Activated CD8-positive, alpha-beta memory T cell treated with anti-CD3 and anti-CD28 coated beads, Interleukin-2, amount 10 ng/mL, durations not matched to agents 7 days and 5 days (primary cell): Measurements from ENCODE around the gene TEDC1. TPM values are rescaled to one million over a fixed set of nuclear protein-coding genes. Genes with fewer than 3 reads are reported as not detected.

ENCODE experiments used
- ATAC-seq: fragments of 150-1000 bp; cut with Tn5 transposase; one replicate; pipeline ENCODE4 v1.10.0; 2021; ENCODE audit warnings: moderate library complexity
- CTCF ChIA-PET: fragments of 350-600 bp; sonication (Branson Sonifier 250); formaldehyde crosslinking; loops from one replicate; lab custom pipeline; 2021; ENCODE audit warnings: antibody characterized with exemption; lab: Charles Lee
- DNase-seq: peaks from one replicate; pipeline ENCODE4 v3.0.0-alpha.2; 2020
- H3K27ac Mint-ChIP-seq: one replicate; pipeline ENCODE4 v1.8.0; 2021; ENCODE audit warnings: mild to moderate bottlenecking, mixed read lengths
- H3K27me3 Mint-ChIP-seq: one replicate; pipeline ENCODE4 v1.8.0; 2021; ENCODE audit warnings: mixed read lengths
- H3K36me3 Mint-ChIP-seq: one replicate; pipeline ENCODE4 v1.8.0; 2021; ENCODE audit warnings: mild to moderate bottlenecking, mixed read lengths
- H3K4me1 Mint-ChIP-seq: one replicate; pipeline ENCODE4 v1.8.0; 2021; ENCODE audit warnings: mixed read lengths
- H3K4me3 Mint-ChIP-seq: one replicate; pipeline ENCODE4 v1.8.0; 2021; ENCODE audit warnings: mild to moderate bottlenecking, moderate library complexity, mixed read lengths
- H3K9me3 Mint-ChIP-seq: one replicate; pipeline ENCODE4 v1.8.0; 2022; ENCODE audit warnings: low read depth, mixed read lengths
- total RNA-seq, 2 experiments: library from RNA; stranded (reverse); gene quantifications; one replicate each; pipeline ENCODE4 v1.2.3, GENCODE V29; 2021

TEDC1 gene
- total RNA-seq, 2 experiments from 2014 or later, result 40.6 to 56.8 TPM

DNA sequence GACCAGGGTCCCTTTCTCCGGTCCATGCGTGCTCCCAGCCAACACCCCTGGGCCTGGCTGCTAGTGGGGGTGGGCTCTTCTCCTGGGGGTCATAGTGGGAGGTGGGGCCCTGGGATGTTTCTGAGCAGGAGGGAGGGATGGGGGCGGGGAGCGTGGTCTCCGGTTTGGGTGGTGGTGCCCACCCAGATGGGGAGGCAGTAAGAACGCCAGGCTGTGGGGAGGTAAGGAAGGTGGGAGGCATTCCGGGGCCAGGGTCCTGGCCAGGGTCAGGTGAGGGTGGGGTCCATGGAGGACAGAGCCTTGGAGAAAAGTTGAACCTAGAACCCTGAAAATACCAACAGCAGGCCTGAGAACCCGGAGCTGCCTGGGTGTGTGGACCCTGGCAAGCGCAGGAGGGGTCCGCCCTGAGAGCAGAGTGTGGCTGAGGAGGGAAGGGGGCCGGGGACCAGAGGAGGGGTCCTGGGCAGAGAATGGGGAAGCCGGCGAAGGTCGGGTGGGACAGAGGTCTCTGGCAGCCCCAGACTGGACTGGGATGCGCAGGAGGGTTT, 10.8 kb upstream of the TEDC1 start:
- peaks cover 2% of the 10 kb centered on the region for H3K36me3 Mint-ChIP-seq
- H3K27ac Mint-ChIP-seq, result peak overlapping the region; percentile 24
- peaks cover 20% of the 10 kb centered on the region for H3K4me1 Mint-ChIP-seq
- ATAC-seq (no peak), DNase-seq (no peak)
- H3K9me3 Mint-ChIP-seq, result no peaks in the 10 kb centered on the region
- CTCF ChIA-PET, result interaction anchor here (0.6 to 3.4 kb wide), 25 partner anchors 8 to 728 kb away, joined by 3 to 150 read pairs (median 4); partner anchors contain the start of genes SIVA1, TEDC1 and TEX22
- H3K27me3 Mint-ChIP-seq, result peaks cover 32% of the 10 kb centered on the region
- no peak overlapping the region for H3K4me3 Mint-ChIP-seq

DNA sequence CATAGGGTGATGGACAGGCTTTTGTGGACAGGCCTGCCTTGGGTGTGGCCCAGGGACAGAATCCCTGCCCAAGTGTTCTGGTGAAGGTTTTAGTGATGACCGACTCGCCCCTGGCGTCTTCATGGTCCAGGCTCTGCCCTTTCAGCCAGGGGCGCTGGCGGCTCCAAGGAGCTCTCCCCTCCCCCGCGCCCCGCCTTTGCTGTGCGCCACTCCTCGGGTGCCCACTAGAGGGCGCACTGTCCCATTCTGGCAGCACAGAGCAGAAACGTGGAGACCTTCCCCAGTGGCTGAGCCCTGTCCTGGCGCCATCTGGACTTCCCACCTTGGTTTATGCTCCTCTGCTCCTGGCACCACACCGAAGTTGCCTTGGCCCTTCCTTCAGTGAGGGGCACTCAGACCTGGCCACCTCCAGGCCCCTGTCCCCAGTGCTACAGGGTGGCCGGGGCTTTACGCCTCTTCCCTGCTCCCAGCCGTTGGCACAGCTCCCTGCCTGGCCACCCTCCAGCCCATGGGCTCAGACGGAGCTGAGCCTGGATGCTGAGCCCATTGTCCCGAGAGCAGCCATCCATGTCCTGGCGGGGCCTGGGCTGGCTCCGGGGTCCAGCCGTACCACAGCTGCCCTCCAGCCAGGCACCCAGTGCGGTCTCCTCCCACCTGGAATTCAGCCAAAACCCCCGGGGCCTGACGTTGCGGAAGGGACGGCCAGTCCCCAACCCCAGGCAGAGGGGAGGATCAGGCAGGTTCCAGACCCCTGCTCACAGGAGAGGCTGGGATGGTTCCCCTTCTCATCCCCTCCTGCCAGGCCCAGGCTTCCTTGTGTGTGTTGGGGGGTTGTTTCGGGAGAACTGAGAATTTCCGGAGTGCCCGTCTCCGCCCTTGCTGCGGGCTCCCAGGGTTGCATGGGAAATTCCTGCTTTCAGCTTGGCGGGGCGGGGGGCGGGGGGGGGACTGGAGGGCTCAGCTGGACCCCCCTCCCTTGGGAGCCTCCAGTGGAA, 9.9 kb upstream of the TEDC1 start:
- H3K9me3 Mint-ChIP-seq, result no peaks in the 10 kb centered on the region
- ATAC-seq, result peak; percentile 60
- H3K36me3 Mint-ChIP-seq, result peaks cover 2% of the 10 kb centered on the region
- H3K27me3 Mint-ChIP-seq, result peaks cover 24% of the 10 kb centered on the region
- peaks cover 26% of the 10 kb centered on the region for H3K4me1 Mint-ChIP-seq
- CTCF ChIA-PET, result interaction anchor here (0.6 to 3.4 kb wide), 30 partner anchors 9 to 1074 kb away, joined by 3 to 150 read pairs (median 3); partner anchors contain the start of genes GPR132, SIVA1, TEDC1 and TEX22
- peak overlapping the region; percentile 47 for H3K4me3 Mint-ChIP-seq
- peak; percentile 92 for DNase-seq
- peak overlapping the region; percentile 95 for H3K27ac Mint-ChIP-seq

DNA sequence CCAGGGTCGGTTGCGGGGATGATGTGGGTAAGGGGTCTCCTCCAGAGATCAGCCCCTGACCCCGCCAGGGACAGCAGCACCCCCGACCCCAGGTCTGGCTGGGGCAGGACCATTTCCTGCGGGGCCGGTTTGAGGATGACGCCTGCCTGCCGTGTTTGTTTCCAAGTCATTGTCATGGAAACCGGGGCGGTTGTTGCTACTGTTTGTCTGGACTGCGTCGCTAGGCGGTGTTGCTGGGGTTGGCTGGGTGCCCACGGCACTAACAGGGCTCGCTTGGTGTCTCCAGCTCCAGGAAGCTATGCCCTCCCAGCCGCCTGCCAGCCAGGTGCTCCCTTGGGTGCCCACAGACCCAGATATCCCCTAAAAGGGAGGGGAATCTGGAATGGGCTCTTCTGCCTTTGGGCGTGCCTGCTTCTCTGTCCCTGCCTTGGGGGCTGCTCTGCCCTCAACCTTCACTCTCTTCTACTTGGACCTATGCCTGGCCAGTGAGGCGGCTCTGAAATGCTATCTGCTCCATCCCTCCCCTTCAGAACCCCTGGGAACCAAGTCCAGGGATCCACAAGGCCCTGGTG, 9.1 kb upstream of the TEDC1 start:
- Mint-ChIP-seq H3K9me3 (no peaks in the 10 kb centered on the region), H3K27me3 (peaks cover 17% of the 10 kb centered on the region), H3K4me3 (peak overlapping the region; percentile 51), H3K27ac (peak overlapping the region; percentile 95), H3K4me1 (peaks cover 29% of the 10 kb centered on the region), H3K36me3 (peaks cover 2% of the 10 kb centered on the region)
- CTCF ChIA-PET, result interaction anchor here (0.6 to 3.4 kb wide), 10 partner anchors 9 to 463 kb away, joined by 3 to 150 read pairs (median 6); partner anchors contain the start of genes GPR132, TEDC1 and TEX22
- peak; percentile 74 for ATAC-seq
- DNase-seq, result peak; percentile 98

DNA sequence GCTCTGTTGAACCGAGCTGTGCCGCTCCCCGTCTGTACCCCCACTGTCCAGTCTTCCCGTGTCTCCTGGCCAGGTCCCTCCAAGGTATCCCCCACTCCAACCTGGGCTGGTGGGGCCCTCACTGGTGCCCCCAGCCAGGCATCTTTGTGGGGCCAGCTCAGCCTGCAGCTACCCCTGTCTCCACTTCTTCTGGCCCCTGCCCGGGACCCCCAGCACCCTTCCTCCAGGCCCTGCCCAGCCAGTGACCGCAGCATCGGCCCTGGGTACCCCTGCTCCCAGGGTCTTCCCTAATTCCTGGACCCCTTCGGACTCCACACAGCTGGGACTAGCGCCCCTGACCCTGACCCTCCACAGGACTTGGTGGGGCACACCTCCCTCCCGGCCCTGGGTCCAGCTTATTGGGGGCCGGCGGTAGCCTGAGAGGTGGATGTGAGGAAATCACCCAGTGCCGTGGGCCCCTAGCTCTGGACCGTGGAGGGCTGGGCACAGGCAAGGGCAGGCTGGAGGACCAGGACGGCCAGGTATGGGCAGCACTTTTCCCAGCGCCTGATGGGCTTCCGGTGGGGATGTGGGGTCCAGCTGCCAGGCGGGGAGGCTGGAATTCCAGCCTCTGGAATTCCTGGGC, 8.4 kb upstream of the TEDC1 start:
- CTCF ChIA-PET, result interaction anchor here (1.0 to 3.4 kb wide), 5 partner anchors 8 to 463 kb away, joined by 4 to 150 read pairs (median 29); partner anchors contain the start of genes TEDC1 and TEX22
- ATAC-seq (no peak), DNase-seq (no peak)
- peak overlapping the region; percentile 95 for H3K27ac Mint-ChIP-seq
- no peaks in the 10 kb centered on the region for H3K36me3 Mint-ChIP-seq
- peaks cover 12% of the 10 kb centered on the region for H3K27me3 Mint-ChIP-seq
- no peak overlapping the region for H3K4me3 Mint-ChIP-seq
- no peaks in the 10 kb centered on the region for H3K9me3 Mint-ChIP-seq
- H3K4me1 Mint-ChIP-seq, result peaks cover 29% of the 10 kb centered on the region

DNA sequence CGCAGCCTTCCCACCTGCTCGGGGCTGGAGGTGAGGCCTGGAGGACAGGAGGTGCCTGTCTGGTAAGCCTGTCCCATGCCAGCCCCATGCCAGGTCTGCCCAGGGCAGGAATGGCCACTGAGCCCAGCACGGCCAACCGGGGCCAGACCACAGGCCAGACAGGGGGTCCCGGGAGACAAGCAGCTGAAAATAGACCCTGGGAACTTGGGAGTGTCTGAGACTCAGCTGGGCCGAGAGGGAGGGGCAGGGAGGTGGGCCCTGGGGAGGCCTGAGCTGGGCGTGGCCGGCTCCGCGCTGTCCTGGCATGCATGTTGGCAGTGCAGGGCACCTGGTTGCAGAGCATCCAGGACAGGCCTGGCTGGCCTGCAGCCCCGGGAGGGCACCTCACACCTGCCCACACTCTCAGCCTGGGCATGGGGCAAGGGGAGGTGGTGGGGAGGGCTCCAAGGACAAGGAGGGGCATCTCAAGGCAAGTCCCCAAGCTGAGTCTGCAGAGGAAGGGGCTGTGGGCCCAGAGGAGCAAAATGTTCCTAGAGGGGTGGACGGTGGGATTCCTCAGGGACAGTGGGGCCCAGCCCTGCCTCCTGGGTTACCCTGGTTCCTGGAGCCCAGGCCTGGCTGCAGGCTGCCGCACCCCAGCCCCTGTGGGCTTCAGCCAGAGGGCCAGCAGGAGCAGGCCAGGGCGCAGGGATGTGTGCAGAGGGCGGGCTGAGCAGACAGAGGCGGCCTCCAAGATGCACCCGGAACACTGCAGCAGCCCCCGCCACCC, 7.6 kb upstream of the TEDC1 start:
- no peak overlapping the region for H3K4me3 Mint-ChIP-seq
- H3K27me3 Mint-ChIP-seq, result peaks cover 12% of the 10 kb centered on the region
- peaks cover 30% of the 10 kb centered on the region for H3K4me1 Mint-ChIP-seq
- ATAC-seq (no peak), DNase-seq (no peak)
- CTCF ChIA-PET, result interaction anchor here (1.5 to 3.4 kb wide), 3 partner anchors 7 to 113 kb away, joined by 4 to 150 read pairs (median 42); partner anchors contain the start of gene TEDC1
- H3K27ac Mint-ChIP-seq, result no peak overlapping the region
- no peaks in the 10 kb centered on the region for H3K9me3 Mint-ChIP-seq
- no peaks in the 10 kb centered on the region for H3K36me3 Mint-ChIP-seq

DNA sequence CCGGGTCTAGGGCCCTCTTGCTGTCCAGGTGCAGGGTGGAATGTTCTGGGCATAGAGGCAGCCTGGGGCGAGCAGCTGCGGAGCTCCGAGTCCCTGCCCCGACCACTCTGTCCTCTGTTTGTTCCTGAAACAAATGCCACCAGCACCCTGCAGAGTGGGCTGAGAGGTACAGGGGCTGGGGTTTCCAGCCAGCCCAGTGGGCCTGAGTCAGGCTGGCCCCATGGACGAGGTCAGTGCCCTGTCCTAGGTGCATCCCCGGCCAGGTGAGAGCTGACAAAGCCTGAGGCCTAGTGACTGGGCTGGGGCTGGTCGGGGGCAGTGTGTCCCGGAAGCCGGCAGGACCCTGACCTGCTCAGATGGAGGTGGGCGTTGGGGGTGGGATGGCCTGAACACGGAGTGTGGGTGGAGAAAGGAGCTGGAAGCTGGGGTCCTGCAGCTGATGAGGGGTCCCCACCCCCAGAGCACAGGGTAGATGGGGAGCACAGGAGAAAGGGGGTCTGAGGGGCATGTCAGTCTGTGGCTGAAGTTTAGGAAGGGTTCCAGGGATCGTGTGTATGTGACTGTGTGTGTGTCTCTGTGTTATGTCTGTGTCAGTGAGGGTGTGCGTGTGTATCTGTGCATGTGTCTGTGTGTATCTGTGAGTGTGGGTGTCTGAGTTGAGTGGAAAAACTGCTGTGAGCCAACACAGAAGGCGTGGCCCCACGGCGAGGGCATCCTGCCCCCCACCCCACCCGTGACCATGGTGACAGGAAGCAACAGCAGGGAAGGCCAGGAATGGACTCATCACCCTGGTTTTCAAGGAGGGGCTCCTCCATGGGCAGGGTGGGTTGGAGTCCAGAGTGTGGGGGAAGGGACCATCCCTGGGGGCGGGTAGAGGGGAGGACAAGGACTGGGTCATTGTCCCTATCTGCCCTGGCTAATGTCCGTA, 6.7 kb upstream of the TEDC1 start:
- ATAC-seq (no peak), DNase-seq (peak; percentile 50)
- H3K27me3 Mint-ChIP-seq, result peaks cover 10% of the 10 kb centered on the region
- H3K4me1 Mint-ChIP-seq, result peaks cover 34% of the 10 kb centered on the region
- H3K27ac Mint-ChIP-seq, result peak overlapping the region; percentile 20
- no peaks in the 10 kb centered on the region for H3K36me3 Mint-ChIP-seq
- H3K9me3 Mint-ChIP-seq, result no peaks in the 10 kb centered on the region
- CTCF ChIA-PET, result interaction anchor here (1.5 to 1.6 kb wide), 2 partner anchors 113 to 133 kb away, joined by 4 read pairs; no protein-coding TSS in a partner anchor
- H3K4me3 Mint-ChIP-seq, result peak overlapping the region; percentile 3

DNA sequence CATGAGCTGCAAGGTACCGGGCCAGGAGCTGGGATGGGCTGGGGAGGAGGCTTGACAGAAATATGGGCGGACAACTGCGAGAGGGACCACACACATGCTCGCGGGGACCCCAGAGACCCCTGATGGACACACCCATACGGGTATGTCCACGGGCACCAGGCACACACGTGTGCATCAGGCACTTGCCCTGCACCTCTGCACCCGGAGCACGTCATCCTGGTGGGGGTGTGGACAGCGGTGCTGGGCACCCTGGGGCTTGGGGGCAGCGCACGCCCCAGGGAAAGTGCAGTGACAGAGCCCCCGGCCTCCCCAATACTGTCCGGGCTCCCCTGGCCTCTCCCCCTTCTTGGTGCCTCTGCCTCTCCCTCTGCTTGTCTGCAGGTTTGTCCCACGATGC, 6.1 kb upstream of the TEDC1 start:
- H3K4me3 Mint-ChIP-seq, result no peak overlapping the region
- peaks cover 38% of the 10 kb centered on the region for H3K4me1 Mint-ChIP-seq
- peaks cover 2% of the 10 kb centered on the region for H3K36me3 Mint-ChIP-seq
- peak overlapping the region; percentile 20 for H3K27ac Mint-ChIP-seq
- CTCF ChIA-PET, result interaction anchor here (1.6 to 2.2 kb wide), 2 partner anchors 43 to 133 kb away, joined by 4 to 8 read pairs; no protein-coding TSS in a partner anchor
- DNase-seq (no peak), ATAC-seq (no peak)
- H3K9me3 Mint-ChIP-seq, result no peaks in the 10 kb centered on the region
- H3K27me3 Mint-ChIP-seq, result peaks cover 3% of the 10 kb centered on the region

DNA sequence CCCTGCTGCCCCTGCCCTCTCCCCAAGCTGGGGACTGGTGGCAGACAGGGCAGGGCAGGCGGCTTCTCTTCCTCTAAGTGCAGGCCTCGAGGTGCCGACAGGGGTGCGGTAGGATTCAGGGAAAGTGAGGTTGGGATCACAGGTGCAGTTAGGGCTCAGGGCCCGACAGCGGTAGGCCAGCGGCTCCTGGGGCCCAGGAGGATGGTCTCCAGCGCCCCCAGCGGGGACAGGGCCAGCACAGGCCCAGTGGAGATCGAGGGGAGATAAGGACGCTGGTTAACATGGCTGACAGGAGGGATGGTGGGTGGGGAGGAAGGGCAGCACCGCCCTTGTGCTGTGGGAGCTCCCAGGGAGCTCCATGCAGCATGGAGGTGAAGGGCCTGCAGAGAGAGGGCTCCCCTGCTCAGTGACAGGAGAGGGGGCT, 5.3 kb upstream of the TEDC1 start:
- DNase-seq (peak; percentile 64), ATAC-seq (no peak)
- no peak overlapping the region for H3K4me3 Mint-ChIP-seq
- H3K36me3 Mint-ChIP-seq, result peaks cover 2% of the 10 kb centered on the region
- H3K27me3 Mint-ChIP-seq, result no peaks in the 10 kb centered on the region
- H3K27ac Mint-ChIP-seq, result peak overlapping the region; percentile 73
- peaks cover 38% of the 10 kb centered on the region for H3K4me1 Mint-ChIP-seq
- CTCF ChIA-PET, result interaction anchor here (1.5 to 2.2 kb wide), 3 partner anchors 38 to 134 kb away, joined by 3 to 8 read pairs (median 4); no protein-coding TSS in a partner anchor
- H3K9me3 Mint-ChIP-seq, result no peaks in the 10 kb centered on the region

DNA sequence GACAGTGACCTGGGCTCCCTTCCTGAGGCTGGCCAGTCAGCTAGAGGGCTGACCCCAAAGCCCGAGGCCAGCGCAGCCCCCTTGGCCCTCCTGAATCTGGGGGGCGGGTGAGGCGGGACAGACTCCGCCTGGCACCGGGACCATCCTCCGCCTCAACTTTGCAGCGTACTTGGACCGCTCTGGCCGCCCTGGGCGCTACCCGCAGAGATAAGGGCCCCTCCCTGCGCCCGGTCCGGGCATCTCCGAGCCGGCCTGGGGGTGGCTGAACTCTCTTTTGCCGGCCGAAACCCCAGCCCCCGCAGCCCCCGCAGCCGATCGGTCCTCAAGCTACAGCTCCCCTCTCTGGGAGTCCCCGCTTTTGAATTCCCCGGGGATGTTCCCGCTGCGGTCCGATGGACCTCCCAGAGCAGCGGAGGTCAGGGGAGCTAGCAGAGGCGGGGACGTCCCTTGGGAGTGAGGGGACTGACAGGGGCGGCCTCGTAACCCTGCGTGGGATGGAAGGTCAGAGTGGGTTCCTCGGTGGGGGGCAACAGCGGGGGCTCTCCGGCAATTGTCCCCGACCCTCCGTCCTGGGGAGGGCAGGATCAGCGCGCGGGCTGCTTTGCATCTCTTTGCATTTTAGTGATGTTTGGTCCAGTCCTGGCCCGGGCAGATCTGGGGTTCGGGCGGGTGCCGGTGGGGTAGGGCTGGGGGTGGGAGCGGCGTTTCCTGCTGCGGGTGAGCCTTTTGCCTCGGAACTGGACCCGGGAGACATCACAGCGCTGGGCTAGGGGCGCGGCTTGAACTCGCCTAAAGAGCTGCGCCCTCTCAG, 4.7 kb upstream of the TEDC1 start, which contains the start of gene CRIP1:
Gene CRIP1 (plus strand): TSS at position 724 of the 811 bp plus-strand sequence. CDS start 374 bp downstream, outside the sequence.
- ATAC-seq (no peak), DNase-seq (no peak)
- Mint-ChIP-seq H3K27ac (peak within 1 kb of the TSS; percentile 91), H3K4me3 (peak within 1 kb of the TSS; percentile 92), H3K36me3 (peaks cover 2% of the 10 kb centered on the region), H3K27me3 (no peaks in the 10 kb centered on the region), H3K4me1 (peaks cover 32% of the 10 kb centered on the region), H3K9me3 (no peaks in the 10 kb centered on the region)
- CTCF ChIA-PET, result interaction anchor here (1.5 to 2.2 kb wide), 3 partner anchors 38 to 135 kb away, joined by 3 to 8 read pairs (median 4); no protein-coding TSS in a partner anchor

DNA sequence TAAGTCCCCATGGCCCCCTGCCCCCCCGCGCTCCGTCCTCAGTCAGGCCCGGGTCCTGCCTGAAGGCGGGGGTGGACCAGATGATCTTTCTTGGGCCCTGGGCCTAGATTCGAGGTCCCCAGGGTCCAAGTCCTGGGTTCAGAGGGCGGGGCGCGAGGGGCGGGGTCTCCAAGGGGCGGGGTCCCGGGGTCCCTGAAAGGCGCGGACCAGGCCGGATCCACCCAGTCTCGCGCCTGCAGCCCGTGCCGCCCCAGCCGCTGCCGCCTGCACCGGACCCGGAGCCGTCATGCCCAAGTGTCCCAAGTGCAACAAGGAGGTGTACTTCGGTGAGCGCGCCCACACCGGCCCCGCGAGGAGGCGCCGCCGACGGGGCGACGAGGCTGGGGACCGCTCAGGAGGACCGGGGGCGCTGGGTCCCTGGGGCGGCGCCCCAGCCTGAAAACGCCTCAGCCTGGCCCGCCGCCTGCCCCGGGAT, 4.0 kb upstream of the TEDC1 start:
- peaks cover 32% of the 10 kb centered on the region for H3K4me1 Mint-ChIP-seq
- H3K27ac Mint-ChIP-seq, result peak overlapping the region; percentile 91
- no peaks in the 10 kb centered on the region for H3K9me3 Mint-ChIP-seq
- H3K36me3 Mint-ChIP-seq, result peaks cover 2% of the 10 kb centered on the region
- peak overlapping the region; percentile 92 for H3K4me3 Mint-ChIP-seq
- ATAC-seq (no peak), DNase-seq (peak; percentile 82)
- CTCF ChIA-PET, result interaction anchor here (1.5 to 2.2 kb wide), 2 partner anchors 39 to 41 kb away, joined by 3 to 8 read pairs; no protein-coding TSS in a partner anchor
- H3K27me3 Mint-ChIP-seq, result no peaks in the 10 kb centered on the region
